OCI-M1 (cell line): ENCODE measurements around the gene RGS7.

Experiments used
- DNase-seq: peaks from one replicate; lab custom pipeline; 2025; lab: John Stamatoyannopoulos, UW

RGS7 gene

GRCh38 chr1:241356519-241357365 lies at the start of gene RGS7:
RGS7 (minus strand) TSS chr1:241357205.
- no peak for DNase-seq

- no peak for DNase-seq
Observed at GRCh38 chr1:241406421-241406820, 49.4 kb upstream of the RGS7 start.

GRCh38 chr1:241401156-241401555 lies 44.2 kb upstream of the RGS7 start:
- no peak for DNase-seq

- DNase-seq, result no peak
Observed at GRCh38 chr1:241396747-241397681, 40.0 kb upstream of the RGS7 start.

GRCh38 chr1:241391926-241392710 lies 35.1 kb upstream of the RGS7 start:
- no peak for DNase-seq

- no peak for DNase-seq
Observed at GRCh38 chr1:241390526-241390925, 33.5 kb upstream of the RGS7 start.

GRCh38 chr1:241389400-241389799 lies 32.4 kb upstream of the RGS7 start:
- DNase-seq, result no peak

GRCh38 chr1:241387216-241387615 lies 30.2 kb upstream of the RGS7 start:
- DNase-seq, result no peak

GRCh38 chr1:241376701-241377100 lies 19.7 kb upstream of the RGS7 start:
- no peak for DNase-seq

GRCh38 chr1:241375886-241376285 lies 18.9 kb upstream of the RGS7 start:
- DNase-seq, result no peak

- no peak for DNase-seq
Observed at GRCh38 chr1:241366196-241366595, 9.2 kb upstream of the RGS7 start.

- no peak for DNase-seq
Observed at GRCh38 chr1:241362350-241362749, 5.3 kb upstream of the RGS7 start.

- no peak for DNase-seq
Observed at GRCh38 chr1:241357366-241358340, 648 bp upstream of the RGS7 start.

GRCh38 chr1:241356187-241356518 lies 852 bp downstream of the RGS7 start:
- DNase-seq, result no peak

GRCh38 chr1:241355311-241356010 lies 1.5 kb downstream of the RGS7 start:
- DNase-seq, result no peak

GRCh38 chr1:241352401-241352800 lies 4.6 kb downstream of the RGS7 start:
- no peak for DNase-seq

- no peak for DNase-seq
Observed at GRCh38 chr1:241351841-241352240, 5.2 kb downstream of the RGS7 start.

- no peak for DNase-seq
Observed at GRCh38 chr1:241343956-241344355, 13.0 kb downstream of the RGS7 start.

- DNase-seq, result no peak
Observed at GRCh38 chr1:241336335-241336734, 20.7 kb downstream of the RGS7 start.

GRCh38 chr1:241332987-241333386 lies 24.0 kb downstream of the RGS7 start:
- DNase-seq, result no peak
